SK-N-SH (cell line): ENCODE results near the gene MYMX. TPM values are rescaled to one million over a fixed set of nuclear protein-coding genes. Genes with fewer than 3 reads are reported as not detected.

Source experiments
- CTCF ChIA-PET: fragments of 300-600, 350-600 bp; formaldehyde crosslinking; extraction: SDS; loops from one replicate; lab custom pipeline; 2021; lab: Yijun Ruan, JAX
- POLR2A ChIA-PET: fragments of 350-600 bp; sonication (Branson Sonifier 250); formaldehyde crosslinking; extraction: SDS; loops from one replicate; lab custom pipeline; 2020; ENCODE audit warnings: antibody characterized with exemption, inconsistent platforms; lab: Yijun Ruan, JAX
- DNase-seq: peaks from one replicate; pipeline ENCODE4 v3.0.0; 2012
- H2AFZ ChIP-seq: fragments of 200-600 bp; sonication (generic); 2 replicates; pipeline ENCODE4 v1.8.1; 2016; ENCODE audit warnings: antibody characterized with exemption, mild to moderate bottlenecking, low read depth
- H3F3A ChIP-seq: fragments of 200-600 bp; sonication (generic); replicated peaks from 2 replicates; pipeline ENCODE3; 2016; ENCODE audit warnings: antibody characterized with exemption, mild to moderate bottlenecking; ENCODE audit not compliant: insufficient read depth
- H3K27ac ChIP-seq, 2 experiments: fragments of 200-500 bp in 1 of 2; fragments of 200-600 bp in 1 of 2; sonication (Bioruptor generic) in 1 of 2; sonication (generic), shearing (Covaris generic) in 1 of 2; 2 replicates each; pipeline versions ENCODE4 v1.5.1 to v1.6.1; 2014 to 2016; ENCODE audit warnings: low read depth in 2 of 2, inconsistent platforms in 1 of 2, low read length in 1 of 2, mild to moderate bottlenecking in 1 of 2, mixed read lengths in 1 of 2
- H3K27me3 ChIP-seq: fragments of 200-600 bp; sonication (generic), shearing (Covaris generic); 2 replicates; pipeline ENCODE4 v1.6.1; 2016; ENCODE audit warnings: mixed run types; ENCODE audit not compliant: insufficient read depth
- H3K36me3 ChIP-seq, 2 experiments: fragments of 200-500 bp in 1 of 2; fragments of 200-600 bp in 1 of 2; sonication (Bioruptor generic) in 1 of 2; sonication (generic) in 1 of 2; replicated peaks in 1 of 2; 2 replicates each; pipeline versions ENCODE3 to v1.5.1; 2014 to 2016; ENCODE audit warnings: low read length in 1 of 2, mild to moderate bottlenecking in 1 of 2; ENCODE audit not compliant: insufficient read depth in 2 of 2, control insufficient read depth in 1 of 2
- H3K4me1 ChIP-seq, 2 experiments: fragments of 200-500 bp in 1 of 2; fragments of 200-600 bp in 1 of 2; sonication (Bioruptor generic) in 1 of 2; sonication (generic), shearing (Covaris generic) in 1 of 2; 2 replicates each; pipeline versions ENCODE4 v1.5.1 to v1.6.1; 2014 to 2016; ENCODE audit warnings: low read depth in 1 of 2, low read length in 1 of 2, mixed run types in 1 of 2; ENCODE audit not compliant: insufficient read depth in 2 of 2, control insufficient read depth in 1 of 2
- H3K4me2 ChIP-seq: fragments of 200-600 bp; sonication (generic), shearing (Covaris generic); 2 replicates; pipeline ENCODE4 v1.6.1; 2017; ENCODE audit warnings: mixed run types
- H3K4me3 ChIP-seq, 2 experiments: fragments of 200-500 bp in 1 of 2; fragments of 200-600 bp in 1 of 2; sonication (Bioruptor generic) in 1 of 2; sonication (generic), shearing (Covaris generic) in 1 of 2; 2 replicates each; pipeline versions ENCODE4 v1.5.1 to v1.8.1; 2014 to 2016; ENCODE audit warnings: low read depth in 2 of 2, inconsistent platforms in 1 of 2, low read length in 1 of 2, mild to moderate bottlenecking in 1 of 2, mixed read lengths in 1 of 2, moderate library complexity in 1 of 2
- H3K79me2 ChIP-seq: fragments of 200-600 bp; sonication (generic); 2 replicates; pipeline ENCODE4 v1.8.1; 2017; ENCODE audit warnings: mild to moderate bottlenecking; ENCODE audit not compliant: insufficient read depth
- H3K9ac ChIP-seq: fragments of 200-600 bp; sonication (generic); 2 replicates; pipeline ENCODE4 v1.6.1; 2017; ENCODE audit warnings: mixed run types
- H3K9me2 ChIP-seq: fragments of 200-600 bp; sonication (generic); 2 replicates; pipeline ENCODE4 v1.6.1; 2017; ENCODE audit warnings: mixed run types
- H3K9me3 ChIP-seq: fragments of 200-600 bp; sonication (generic); 2 replicates; pipeline ENCODE4 v1.6.1; 2017; ENCODE audit warnings: mixed run types, mild to moderate bottlenecking, moderate library complexity
- H4K20me1 ChIP-seq: fragments of 200-600 bp; sonication (generic); 2 replicates; pipeline ENCODE4 v1.6.1; 2017; ENCODE audit warnings: mild to moderate bottlenecking, mixed run types; ENCODE audit not compliant: insufficient read depth
- CHD2 ChIP-seq: fragments of 150-350 bp; IDR thresholded peaks from 2 replicates; pipeline ENCODE4 v1.6.1; 2018; ENCODE audit warnings: low read length; ENCODE audit not compliant: partially characterized antibody
- CTCF ChIP-seq: fragments of 200-600 bp; sonication (generic); IDR thresholded peaks from 2 replicates; pipeline ENCODE4 v1.6.1; 2017; ENCODE audit warnings: antibody characterized with exemption, mild to moderate bottlenecking, moderate library complexity
- EP300 ChIP-seq, 2 experiments: IDR thresholded peaks; 2 replicates each; pipeline versions ENCODE4 v1.4.0 to v1.6.1; 2012; ENCODE audit warnings: borderline replicate concordance in 1 of 2, low read depth in 1 of 2, low read length in 1 of 2
- FOXJ3 ChIP-seq: sonication (generic); formaldehyde crosslinking; IDR thresholded peaks from 2 replicates; pipeline ENCODE4 v1.5.1; 2020; ENCODE audit warnings: mild to moderate bottlenecking, missing genetic modification reagents
- GABPA ChIP-seq: IDR thresholded peaks from 2 replicates; pipeline ENCODE4 v1.4.0; 2012; ENCODE audit warnings: low read depth, mild to moderate bottlenecking
- GATA2 ChIP-seq: sonication (generic); formaldehyde crosslinking; IDR thresholded peaks from 2 replicates; pipeline ENCODE4 v1.5.0; 2020; ENCODE audit warnings: mild to moderate bottlenecking, missing genetic modification reagents
- IRF3 ChIP-seq: fragments of 150-350 bp; IDR thresholded peaks from 2 replicates; pipeline ENCODE4 v1.6.1; 2016; ENCODE audit warnings: mild to moderate bottlenecking, low read depth, low read length
- JUND ChIP-seq: IDR thresholded peaks from 2 replicates; pipeline ENCODE4 v1.4.0; 2012
- MAX ChIP-seq: IDR thresholded peaks from 2 replicates; pipeline ENCODE4 v1.4.0; 2012; ENCODE audit warnings: low read depth
- NFIC ChIP-seq: IDR thresholded peaks from 2 replicates; pipeline ENCODE4 v1.4.0; 2012; ENCODE audit warnings: borderline replicate concordance
- PBX3 ChIP-seq: IDR thresholded peaks from 2 replicates; pipeline ENCODE4; 2012
- RAD21 ChIP-seq: IDR thresholded peaks from 2 replicates; pipeline ENCODE4 v1.6.1; 2012; ENCODE audit warnings: mild to moderate bottlenecking, low read length
- RFX5 ChIP-seq: IDR thresholded peaks from 2 replicates; pipeline ENCODE4 v1.6.1; 2012; ENCODE audit warnings: mild to moderate bottlenecking, improper control_type of control experiment, low read length
- RXRA ChIP-seq: IDR thresholded peaks from 2 replicates; pipeline ENCODE4 v1.4.0; 2012; ENCODE audit warnings: low read depth, mild to moderate bottlenecking, borderline replicate concordance
- SIN3A ChIP-seq: IDR thresholded peaks from 2 replicates; pipeline ENCODE4 v1.6.1; 2012; ENCODE audit warnings: low read depth, mild to moderate bottlenecking, low read length, moderate library complexity, borderline replicate concordance
- TAF1 ChIP-seq: IDR thresholded peaks from 2 replicates; pipeline ENCODE4 v1.6.1; 2012; ENCODE audit warnings: low read depth, mild to moderate bottlenecking, low read length, moderate library complexity, borderline replicate concordance
- TEAD4 ChIP-seq: IDR thresholded peaks from 2 replicates; pipeline ENCODE4 v1.4.0; 2012; ENCODE audit warnings: mild to moderate bottlenecking, borderline replicate concordance; ENCODE audit not compliant: insufficient read depth
- USF1 ChIP-seq: IDR thresholded peaks from 2 replicates; pipeline ENCODE4 v1.4.0; 2012; ENCODE audit warnings: low read depth, borderline replicate concordance
- USF2 ChIP-seq: fragments of 150-350 bp; IDR thresholded peaks from 2 replicates; pipeline ENCODE4 v1.6.1; 2017; ENCODE audit warnings: antibody characterized with exemption, low read length, low read depth, borderline replicate concordance
- YY1 ChIP-seq: IDR thresholded peaks from 2 replicates; pipeline ENCODE4 v1.4.0; 2012; ENCODE audit warnings: low read depth, mild to moderate bottlenecking
- WGBS: methylation state at CpG from one replicate; pipeline ENCODE4 v1.1.6; 2017; ENCODE audit warnings: low lambda C conversion rate; 5-methylcytosine and 5-hydroxymethylcytosine counted together
- polyA plus RNA-seq, 3 experiments: library from polyadenylated mRNA; depleted of rRNA; stranded (reverse); fragments of >200 nt; gene quantifications; 2 replicates each; pipeline ENCODE4 v1.2.3, GENCODE V29; 2012

The MYMX gene
- polyA plus RNA-seq, 1 of the 3 experiments (the other 2 are of a cell fraction): not detected

- Histone ChIP-seq H3K27ac (no peak overlapping the region), H3K4me1 (no peaks in the 10 kb centered on the region; a peak in 1 of 4 replicates), H3K9ac (no peak overlapping the region), H3K27me3 (no peaks in the 10 kb centered on the region; the same call in 1 of the 2 replicates), H4K20me1 (no peaks in the 10 kb centered on the region), H3K4me3 (no peak overlapping the region), H2AFZ (no peak overlapping the region), H3K36me3 (no peaks in the 10 kb centered on the region), H3K79me2 (no peaks in the 10 kb centered on the region), H3K9me3 (no peaks in the 10 kb centered on the region), H3K4me2 (no peak overlapping the region), H3F3A (no peaks in the 10 kb centered on the region), H3K9me2 (no peaks in the 10 kb centered on the region)
- DNase-seq: no peak
- POLR2A ChIA-PET: no interaction called here
- CTCF ChIA-PET: interaction anchor here (0.9 to 2.9 kb wide), 4 partner anchors 16 to 124 kb away, joined by 3 to 14 read pairs (median 6); partner anchors contain the start of gene AARS2
- 69% methylated on average over 2 of the region's 2 CpGs for WGBS
- TF ChIP-seq TAF1: no peak
- no peak for TF ChIP-seq CTCF
- TF ChIP-seq RXRA: no peak
- no peak for TF ChIP-seq CHD2
- no peak for TF ChIP-seq USF2
- TF ChIP-seq JUND: no peak
- no peak for TF ChIP-seq GATA2 (CRISPR knock-in tag)
- no peak for TF ChIP-seq IRF3
- TF ChIP-seq FOXJ3 (CRISPR knock-in tag): no peak
- TF ChIP-seq GABPA: no peak
- no peak for TF ChIP-seq NFIC
- no peak for TF ChIP-seq YY1
- TF ChIP-seq TEAD4: no peak
- no peak for TF ChIP-seq USF1
- no peak for TF ChIP-seq SIN3A
- TF ChIP-seq RAD21: no peak
- TF ChIP-seq PBX3: no peak
- no peak for TF ChIP-seq EP300 (IDR thresholded peaks at IDR 0.05; ENCODE audit: borderline replicate concordance in 1 of 2, low read depth in 1 of 2, low read length in 1 of 2)
- TF ChIP-seq RFX5: no peak
- no peak for TF ChIP-seq MAX
Measured at GRCh38 chr6:44188819-44189218, 27.9 kb upstream of the MYMX start.
